ENCODE measurements around the gene DIAPH2. TPM values are rescaled to one million over a fixed set of nuclear protein-coding genes. Genes with fewer than 3 reads are reported as not detected.

DIAPH2 gene
- total RNA-seq, 5 donors from 2014 or later (not counting 1 experiment from before 2014, with no cell fraction given): 8.4 to 15.3 (median 10.8) TPM

DNA sequence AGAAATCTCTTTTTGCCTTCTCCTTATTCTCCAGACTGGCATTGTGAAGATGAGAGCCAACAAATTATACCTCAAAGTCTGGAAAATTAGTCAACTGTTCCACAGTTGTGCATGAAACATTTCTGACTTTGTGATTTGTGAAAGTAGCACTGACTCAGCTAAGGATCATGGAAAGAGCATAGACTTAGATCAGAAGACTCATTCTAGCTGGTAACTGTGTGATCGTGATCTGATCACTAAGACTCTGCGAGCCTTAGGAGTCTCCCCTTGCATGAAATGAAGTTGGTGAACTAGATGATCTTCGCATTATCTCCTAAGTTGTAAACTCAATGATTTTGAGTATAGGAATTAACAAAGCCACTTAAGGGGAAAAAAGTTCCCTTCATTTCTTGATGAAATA is 867.2 kb downstream of the DIAPH2 start:
- no peaks in the 10 kb centered on the region for H3K9me3 ChIP-seq
- H3K36me3 ChIP-seq (ENCODE audit: control insufficient read depth in 2 of 2, extremely low read depth in 1 of 2, insufficient read depth in 1 of 2, low read length in 1 of 2): no peaks in the 10 kb centered on the region
- Mint-ChIP-seq H3K4me3 (no peak overlapping the region), H3K27me3 (peaks cover 0 to under 1% of the 10 kb centered on the region in 2 donors), H3K4me1 (no peaks in the 10 kb centered on the region), H3K36me3 (peaks cover 5% of the 10 kb centered on the region), H3K9me3 (no peaks in the 10 kb centered on the region), H3K27ac (no peak overlapping the region)
- H3K4me1 ChIP-seq (ENCODE audit: control insufficient read depth in 1 of 2, extremely low read depth in 1 of 2, insufficient read depth in 2 of 2, low read length in 2 of 2): no peaks in the 10 kb centered on the region
- H3K27me3 ChIP-seq (replicated peaks in 1 of 2; ENCODE audit: control insufficient read depth in 2 of 2, extremely low read depth in 1 of 2, insufficient read depth in 2 of 2, low read length in 1 of 2): no peaks in the 10 kb centered on the region
- DNase-seq (no peak), ATAC-seq (replicated peaks in 1 of 4) (no peak)
- H3K4me3 ChIP-seq (ENCODE audit: control insufficient read depth in 1 of 2, extremely low read depth in 1 of 2, low read length in 1 of 2): no peak overlapping the region
- ChIA-PET CTCF (no interaction called here), POLR2A (no interaction called here)
- H3K27ac ChIP-seq (ENCODE audit: low read length): no peak overlapping the region
- WGBS (ENCODE audit: insufficient coverage): no CpG with 5 or more reads among the region's 3 CpGs

DNA sequence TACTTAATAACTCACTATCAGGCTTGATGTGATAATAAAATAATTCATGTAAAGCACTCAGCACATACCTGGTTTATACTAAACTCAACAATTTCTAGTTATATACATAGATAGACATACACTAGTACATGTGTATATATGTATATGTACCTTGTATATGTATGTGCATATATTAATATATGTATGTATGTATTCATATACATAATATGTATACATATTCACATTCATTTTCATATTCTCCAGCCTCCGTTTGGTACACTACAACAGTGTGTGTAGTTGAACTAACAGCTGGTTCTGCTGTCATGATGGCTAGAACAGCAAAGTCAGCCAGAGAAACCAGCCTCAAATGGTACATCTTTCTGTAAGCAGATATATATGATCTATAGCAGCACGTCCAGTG is 869.2 kb downstream of the DIAPH2 start:
- no CpG with 5 or more reads among the region's 2 CpGs for WGBS (ENCODE audit: insufficient coverage)
- Mint-ChIP-seq H3K36me3 (peaks cover 5% of the 10 kb centered on the region), H3K4me3 (no peak overlapping the region), H3K27me3 (peaks cover 0 to 4% of the 10 kb centered on the region in 2 donors), H3K9me3 (no peaks in the 10 kb centered on the region), H3K27ac (no peak overlapping the region), H3K4me1 (no peaks in the 10 kb centered on the region)
- Histone ChIP-seq H3K9me3 (no peaks in the 10 kb centered on the region), H3K4me3 (ENCODE audit: control insufficient read depth in 1 of 2, extremely low read depth in 1 of 2, low read length in 1 of 2) (no peak overlapping the region), H3K4me1 (ENCODE audit: control insufficient read depth in 1 of 2, extremely low read depth in 1 of 2, insufficient read depth in 2 of 2, low read length in 2 of 2) (no peaks in the 10 kb centered on the region), H3K27ac (ENCODE audit: low read length) (no peak overlapping the region), H3K36me3 (ENCODE audit: control insufficient read depth in 2 of 2, extremely low read depth in 1 of 2, insufficient read depth in 1 of 2, low read length in 1 of 2) (no peaks in the 10 kb centered on the region), H3K27me3 (replicated peaks in 1 of 2; ENCODE audit: control insufficient read depth in 2 of 2, extremely low read depth in 1 of 2, insufficient read depth in 2 of 2, low read length in 1 of 2) (no peaks in the 10 kb centered on the region)
- CTCF ChIA-PET: no interaction called here
- DNase-seq: no peak
- POLR2A ChIA-PET: no interaction called here
- no peak for ATAC-seq (replicated peaks in 1 of 4)

GRCh38 chrX:97556359-97556758 is 871.7 kb downstream of the DIAPH2 start:
- H3K4me3 ChIP-seq (ENCODE audit: control insufficient read depth in 1 of 2, extremely low read depth in 1 of 2, low read length in 1 of 2): no peak overlapping the region
- Mint-ChIP-seq H3K27me3 (peaks cover 0 to 4% of the 10 kb centered on the region in 2 donors), H3K36me3 (peaks cover 5% of the 10 kb centered on the region), H3K4me3 (no peak overlapping the region), H3K4me1 (peaks cover under 1 to 2% (median 2%) of the 10 kb centered on the region in 3 donors), H3K9me3 (no peaks in the 10 kb centered on the region), H3K27ac (no peak overlapping the region)
- H3K36me3 ChIP-seq (ENCODE audit: control insufficient read depth in 2 of 2, extremely low read depth in 1 of 2, insufficient read depth in 1 of 2, low read length in 1 of 2): no peaks in the 10 kb centered on the region
- no peak for ATAC-seq (replicated peaks in 1 of 4)
- ChIA-PET CTCF (no interaction called here), POLR2A (no interaction called here)
- no peaks in the 10 kb centered on the region for H3K27me3 ChIP-seq (replicated peaks in 1 of 2; ENCODE audit: control insufficient read depth in 2 of 2, extremely low read depth in 1 of 2, insufficient read depth in 2 of 2, low read length in 1 of 2)
- H3K9me3 ChIP-seq: no peaks in the 10 kb centered on the region
- DNase-seq: no peak
- no peaks in the 10 kb centered on the region for H3K4me1 ChIP-seq (ENCODE audit: control insufficient read depth in 1 of 2, extremely low read depth in 1 of 2, insufficient read depth in 2 of 2, low read length in 2 of 2)
- no peak overlapping the region for H3K27ac ChIP-seq (ENCODE audit: low read length)
- WGBS (ENCODE audit: insufficient coverage): no CpG with 5 or more reads among the region's 3 CpGs

GRCh38 chrX:97563531-97564133 is 879.0 kb downstream of the DIAPH2 start:
- POLR2A ChIA-PET: interaction anchor here in 1 of 2 donors (0.5 kb wide), 1 partner anchor 42 kb away, joined by 3 read pairs; no protein-coding TSS in a partner anchor
- Mint-ChIP-seq H3K4me3 (peak overlapping the region; percentile 72 to 88 (median 82)), H3K36me3 (no peaks in the 10 kb centered on the region), H3K27ac (peak overlapping the region; percentile 93 to 94), H3K4me1 (peaks cover 22 to 29% (median 25%) of the 10 kb centered on the region in 3 donors), H3K9me3 (no peaks in the 10 kb centered on the region), H3K27me3 (no peaks in the 10 kb centered on the region)
- H3K4me1 ChIP-seq (ENCODE audit: control insufficient read depth in 1 of 2, extremely low read depth in 1 of 2, insufficient read depth in 2 of 2, low read length in 2 of 2): peaks cover 0 to 7% of the 10 kb centered on the region in 2 experiments
- peak; percentile 84 to 99 (median 96) for ATAC-seq (replicated peaks in 1 of 4)
- H3K9me3 ChIP-seq: no peaks in the 10 kb centered on the region
- H3K4me3 ChIP-seq (ENCODE audit: control insufficient read depth in 1 of 2, extremely low read depth in 1 of 2, low read length in 1 of 2): peak overlapping the region in 1 of 2 donors; percentile 25
- CTCF ChIA-PET: interaction anchor here (0.6 to 0.7 kb wide), 2 partner anchors 339 to 1087 kb away, joined by 3 read pairs; no protein-coding TSS in a partner anchor
- H3K27ac ChIP-seq (ENCODE audit: low read length): peak overlapping the region; percentile 59
- no peaks in the 10 kb centered on the region for H3K27me3 ChIP-seq (replicated peaks in 1 of 2; ENCODE audit: control insufficient read depth in 2 of 2, extremely low read depth in 1 of 2, insufficient read depth in 2 of 2, low read length in 1 of 2)
- WGBS (ENCODE audit: insufficient coverage): 0% methylated on average over 2 of the region's 4 CpGs
- H3K36me3 ChIP-seq (ENCODE audit: control insufficient read depth in 2 of 2, extremely low read depth in 1 of 2, insufficient read depth in 1 of 2, low read length in 1 of 2): no peaks in the 10 kb centered on the region
- peak; percentile 5 to 64 (median 21) for DNase-seq

DNA sequence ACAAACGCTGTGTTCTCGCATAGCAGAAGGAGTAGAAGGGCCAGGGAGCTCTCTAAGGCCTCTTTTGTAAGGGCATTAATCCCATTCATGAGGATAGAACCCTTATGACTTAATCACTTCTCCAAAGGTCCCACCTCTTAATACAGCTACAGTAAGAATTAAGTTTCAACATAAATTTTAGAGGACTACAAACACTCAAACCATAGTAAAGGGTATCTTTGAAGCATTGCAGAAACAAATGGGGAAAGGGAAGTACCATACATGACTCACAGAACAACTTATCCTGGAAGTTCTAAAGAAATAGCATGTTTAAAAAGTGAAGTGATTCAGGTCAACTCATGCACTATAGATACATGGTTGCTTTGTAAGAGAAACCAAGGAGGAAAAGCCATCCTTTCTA is 879.9 kb downstream of the DIAPH2 start:
- H3K36me3 ChIP-seq (ENCODE audit: control insufficient read depth in 2 of 2, extremely low read depth in 1 of 2, insufficient read depth in 1 of 2, low read length in 1 of 2): no peaks in the 10 kb centered on the region
- no peaks in the 10 kb centered on the region for H3K36me3 Mint-ChIP-seq
- WGBS (ENCODE audit: insufficient coverage): no CpG with 5 or more reads among the region's 2 CpGs
- H3K27ac ChIP-seq (ENCODE audit: low read length): no peak overlapping the region
- H3K9me3 Mint-ChIP-seq: no peaks in the 10 kb centered on the region
- peak overlapping the region in 1 of 2 donors; percentile 93 for H3K27ac Mint-ChIP-seq
- H3K27me3 ChIP-seq (replicated peaks in 1 of 2; ENCODE audit: control insufficient read depth in 2 of 2, extremely low read depth in 1 of 2, insufficient read depth in 2 of 2, low read length in 1 of 2): no peaks in the 10 kb centered on the region
- no peaks in the 10 kb centered on the region for H3K27me3 Mint-ChIP-seq
- POLR2A ChIA-PET: no interaction called here
- peak in 1 of 35 experiments; percentile 2 for DNase-seq
- H3K4me3 ChIP-seq (ENCODE audit: control insufficient read depth in 1 of 2, extremely low read depth in 1 of 2, low read length in 1 of 2): no peak overlapping the region
- peak overlapping the region in 1 of 3 donors; percentile 88 for H3K4me3 Mint-ChIP-seq
- CTCF ChIA-PET: no interaction called here
- ATAC-seq (replicated peaks in 1 of 4): no peak
- H3K9me3 ChIP-seq: no peaks in the 10 kb centered on the region
- H3K4me1 Mint-ChIP-seq: peaks cover 22 to 29% (median 25%) of the 10 kb centered on the region in 3 donors
- H3K4me1 ChIP-seq (ENCODE audit: control insufficient read depth in 1 of 2, extremely low read depth in 1 of 2, insufficient read depth in 2 of 2, low read length in 2 of 2): peaks cover 0 to 7% of the 10 kb centered on the region in 2 experiments

DNA sequence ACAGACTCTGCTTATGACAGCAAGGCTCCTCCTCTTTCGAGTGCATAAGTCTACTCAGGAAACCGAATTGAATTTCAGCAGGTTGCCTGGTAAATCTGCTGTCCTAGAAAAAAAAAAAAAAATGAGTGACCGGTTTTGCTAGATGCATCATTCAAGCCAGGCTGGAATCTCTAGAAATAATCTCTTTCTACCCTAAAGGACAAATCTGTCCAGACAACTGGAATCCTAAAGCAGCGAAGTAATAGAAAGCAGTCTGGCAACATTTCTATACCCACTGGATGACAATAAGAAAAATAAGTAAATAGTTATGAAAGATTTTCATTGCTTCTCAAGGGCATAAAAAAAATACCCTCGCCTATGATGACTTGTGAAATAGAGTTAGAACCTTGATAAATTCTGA is 902.5 kb downstream of the DIAPH2 start:
- CTCF ChIA-PET: no interaction called here
- POLR2A ChIA-PET: no interaction called here
- no CpG with 5 or more reads among the region's 5 CpGs for WGBS (ENCODE audit: insufficient coverage)
- peaks cover 4% of the 10 kb centered on the region for H3K36me3 Mint-ChIP-seq
- Histone ChIP-seq H3K27me3 (replicated peaks in 1 of 2; ENCODE audit: control insufficient read depth in 2 of 2, extremely low read depth in 1 of 2, insufficient read depth in 2 of 2, low read length in 1 of 2) (no peaks in the 10 kb centered on the region), H3K27ac (ENCODE audit: low read length) (no peak overlapping the region), H3K9me3 (no peaks in the 10 kb centered on the region), H3K4me3 (ENCODE audit: control insufficient read depth in 1 of 2, extremely low read depth in 1 of 2, low read length in 1 of 2) (no peak overlapping the region), H3K4me1 (ENCODE audit: control insufficient read depth in 1 of 2, extremely low read depth in 1 of 2, insufficient read depth in 2 of 2, low read length in 2 of 2) (no peaks in the 10 kb centered on the region), H3K36me3 (ENCODE audit: control insufficient read depth in 2 of 2, extremely low read depth in 1 of 2, insufficient read depth in 1 of 2, low read length in 1 of 2) (no peaks in the 10 kb centered on the region)
- H3K4me3 Mint-ChIP-seq: no peak overlapping the region
- peaks cover 0 to 10% of the 10 kb centered on the region in 2 donors for H3K27me3 Mint-ChIP-seq
- no peak for DNase-seq
- no peaks in the 10 kb centered on the region for H3K4me1 Mint-ChIP-seq
- no peak for ATAC-seq (replicated peaks in 1 of 4)
- H3K27ac Mint-ChIP-seq: no peak overlapping the region
- no peaks in the 10 kb centered on the region for H3K9me3 Mint-ChIP-seq
